WTC11 (cell line): Measurements from ENCODE around the gene RAB11FIP5. TPM values are rescaled to one million over a fixed set of nuclear protein-coding genes. Genes with fewer than 3 reads are reported as not detected.

Source experiments
- ATAC-seq: fragments of 200-7000 bp; cut with Tn5 transposase; 2 replicates; pipeline ENCODE4 v1.10.0; 2021; ENCODE audit warnings: mild to moderate bottlenecking, moderate library complexity
- CTCF ChIA-PET: fragments of 300-600 bp; sonication (Branson Sonifier 250); formaldehyde crosslinking; loops from one replicate; lab custom pipeline; 2021; ENCODE audit warnings: antibody characterized with exemption; lab: Charles Lee
- POLR2A ChIA-PET: fragments of 350-600 bp; sonication (Branson Sonifier 250); formaldehyde crosslinking; loops from one replicate; lab custom pipeline; 2021; ENCODE audit warnings: antibody characterized with exemption; lab: Charles Lee
- DNase-seq: peaks from one replicate; pipeline ENCODE4 v3.0.0; 2021; ENCODE audit warnings: low spot score
- H3K27ac Mint-ChIP-seq: 2 replicates; pipeline ENCODE4 v1.8.0; 2021; ENCODE audit warnings: mixed read lengths
- H3K27me3 Mint-ChIP-seq: 2 replicates; pipeline ENCODE4 v1.8.0; 2021; ENCODE audit warnings: low read depth, mild to moderate bottlenecking, moderate library complexity, mixed read lengths
- H3K36me3 Mint-ChIP-seq: 2 replicates; pipeline ENCODE4 v1.8.0; 2021; ENCODE audit warnings: mixed read lengths
- H3K4me1 Mint-ChIP-seq: 2 replicates; pipeline ENCODE4 v1.8.0; 2022; ENCODE audit warnings: mixed read lengths
- H3K4me3 Mint-ChIP-seq: 2 replicates; pipeline ENCODE4 v1.8.0; 2021; ENCODE audit warnings: mild to moderate bottlenecking, moderate library complexity, mixed read lengths
- H3K9me3 Mint-ChIP-seq: 2 replicates; pipeline ENCODE4 v1.8.0; 2021; ENCODE audit warnings: mixed read lengths
- AFF4 ChIP-seq: sonication (generic); formaldehyde crosslinking; IDR thresholded peaks from 2 replicates; pipeline ENCODE4 v1.8.1; 2023; ENCODE audit warnings: mild to moderate bottlenecking, missing genetic modification reagents, borderline replicate concordance
- ATF1 ChIP-seq: sonication (generic); formaldehyde crosslinking; IDR thresholded peaks from 2 replicates; pipeline ENCODE4 v1.8.1; 2023; ENCODE audit warnings: mild to moderate bottlenecking, moderate library complexity, missing genetic modification reagents
- ATF6 ChIP-seq: sonication (generic); formaldehyde crosslinking; IDR thresholded peaks from 2 replicates; pipeline ENCODE4 v1.8.1; 2023; ENCODE audit warnings: mild to moderate bottlenecking, missing genetic modification reagents
- CBFB ChIP-seq: sonication (generic); formaldehyde crosslinking; IDR thresholded peaks from 2 replicates; pipeline ENCODE4 v1.8.1; 2022; ENCODE audit warnings: mild to moderate bottlenecking, low read depth, missing genetic modification reagents
- CTCF ChIP-seq: fragments of 200-600 bp; IDR thresholded peaks from 2 replicates; pipeline ENCODE4 v1.8.0; 2022; ENCODE audit warnings: antibody characterized with exemption
- E2F5 ChIP-seq: sonication (generic); formaldehyde crosslinking; IDR thresholded peaks from 2 replicates; pipeline ENCODE4 v1.8.1; 2022; ENCODE audit warnings: mild to moderate bottlenecking, moderate library complexity, missing genetic modification reagents
- ESRRA ChIP-seq: sonication (generic); formaldehyde crosslinking; IDR thresholded peaks from 2 replicates; pipeline ENCODE4 v1.8.1; 2022; ENCODE audit warnings: mild to moderate bottlenecking, missing genetic modification reagents, borderline replicate concordance
- FOXK1 ChIP-seq: sonication (generic); formaldehyde crosslinking; IDR thresholded peaks from 2 replicates; pipeline ENCODE4 v1.8.0; 2022; ENCODE audit warnings: mild to moderate bottlenecking, moderate library complexity, missing genetic modification reagents
- GTF2I ChIP-seq: fragments of 250-450 bp; sonication (Bioruptor Pico); conservative IDR thresholded peaks from 2 replicates; pipeline ENCODE4 v1.4.0; 2021; ENCODE audit warnings: mild to moderate bottlenecking
- IRF2 ChIP-seq: sonication (generic); formaldehyde crosslinking; IDR thresholded peaks from 2 replicates; pipeline ENCODE4 v1.8.0; 2022; ENCODE audit warnings: low read depth, missing genetic modification reagents, borderline replicate concordance
- KAT7 ChIP-seq: sonication (generic); formaldehyde crosslinking; IDR thresholded peaks from 2 replicates; pipeline ENCODE4 v1.8.1; 2023; ENCODE audit warnings: missing genetic modification reagents, mild to moderate bottlenecking, borderline replicate concordance
- NR1H2 ChIP-seq: sonication (generic); formaldehyde crosslinking; IDR thresholded peaks from 2 replicates; pipeline ENCODE4 v1.9.0; 2021; ENCODE audit warnings: mild to moderate bottlenecking, moderate library complexity, missing genetic modification reagents
- OVOL2 ChIP-seq: fragments of 250-450 bp; sonication (Bioruptor Pico); IDR thresholded peaks from 2 replicates; pipeline ENCODE4 v1.9.0; 2021; ENCODE audit warnings: mild to moderate bottlenecking, borderline replicate concordance
- PRRX2 ChIP-seq: fragments of 250-450 bp; sonication (Bioruptor Pico); IDR thresholded peaks from 2 replicates; pipeline ENCODE4 v1.8.0; 2021; ENCODE audit warnings: mild to moderate bottlenecking
- SOX15 ChIP-seq: fragments of 250-450 bp; sonication (Bioruptor Pico); IDR thresholded peaks from 2 replicates; pipeline ENCODE4 v1.9.0; 2021; ENCODE audit warnings: mild to moderate bottlenecking
- SP1 ChIP-seq: sonication (generic); formaldehyde crosslinking; conservative IDR thresholded peaks from 2 replicates; pipeline ENCODE4 v1.8.1; 2022; ENCODE audit warnings: missing genetic modification reagents
- TEAD1 ChIP-seq: sonication (generic); formaldehyde crosslinking; IDR thresholded peaks from 2 replicates; pipeline ENCODE4 v1.8.0; 2022; ENCODE audit warnings: mild to moderate bottlenecking, missing genetic modification reagents
- TEAD4 ChIP-seq: sonication (generic); formaldehyde crosslinking; IDR thresholded peaks from 2 replicates; pipeline ENCODE4 v1.8.0; 2022; ENCODE audit warnings: mild to moderate bottlenecking, missing genetic modification reagents
- ZNF317 ChIP-seq: sonication (generic); formaldehyde crosslinking; IDR thresholded peaks from 2 replicates; pipeline ENCODE4 v1.8.1; 2023; ENCODE audit warnings: low read depth, mild to moderate bottlenecking, moderate library complexity, missing genetic modification reagents, borderline replicate concordance
- ZNF425 ChIP-seq: fragments of 250-450 bp; sonication (Bioruptor Pico); conservative IDR thresholded peaks from 2 replicates; pipeline ENCODE4 v1.9.0; 2021; ENCODE audit warnings: mild to moderate bottlenecking
- ZSCAN18 ChIP-seq: fragments of 250-450 bp; sonication (Bioruptor Pico); IDR thresholded peaks from 2 replicates; pipeline ENCODE4 v2.1.2; 2022; ENCODE audit warnings: mild to moderate bottlenecking, moderate library complexity
- total RNA-seq: library from RNA; stranded (reverse); gene quantifications from 3 replicates; pipeline ENCODE4 v1.2.3, GENCODE V29; 2021

RAB11FIP5 gene
- total RNA-seq, 1 experiment from 2014 or later: 16.0 TPM

GRCh38 chr2:73034661-73035375 lies 77.9 kb downstream of the RAB11FIP5 start (continued):
- TF ChIP-seq SP1 (CRISPR knock-in tag): no peak
- TF ChIP-seq SOX15: no peak
- TF ChIP-seq ZSCAN18 (CRISPR knock-in tag): no peak
- no peak for TF ChIP-seq ATF1

GRCh38 chr2:73033766-73034381 lies 78.9 kb downstream of the RAB11FIP5 start:
- H3K4me3 Mint-ChIP-seq: no peak overlapping the region
- H3K9me3 Mint-ChIP-seq: no peaks in the 10 kb centered on the region
- POLR2A ChIA-PET: no interaction called here
- DNase-seq (no peak), ATAC-seq (no peak)
- H3K27me3 Mint-ChIP-seq: no peaks in the 10 kb centered on the region
- no peaks in the 10 kb centered on the region for H3K36me3 Mint-ChIP-seq
- CTCF ChIA-PET: interaction anchor here (1.0 to 1.9 kb wide), 3 partner anchors 51 to 144 kb away, joined by 4 to 6 read pairs (median 6); no protein-coding TSS in a partner anchor
- no peak overlapping the region for H3K27ac Mint-ChIP-seq
- H3K4me1 Mint-ChIP-seq: peaks cover 19% of the 10 kb centered on the region
- no peak for TF ChIP-seq TEAD1 (CRISPR knock-in tag)
- no peak for TF ChIP-seq IRF2 (CRISPR knock-in tag)
- TF ChIP-seq ZNF317 (CRISPR knock-in tag): no peak
- no peak for TF ChIP-seq FOXK1 (CRISPR knock-in tag)
- TF ChIP-seq E2F5 (CRISPR knock-in tag): no peak
- TF ChIP-seq ESRRA: no peak
- TF ChIP-seq NR1H2 (CRISPR knock-in tag): no peak
- no peak for TF ChIP-seq CTCF
- TF ChIP-seq CBFB (CRISPR knock-in tag): no peak
- TF ChIP-seq OVOL2: no peak
- TF ChIP-seq PRRX2: no peak
- TF ChIP-seq TEAD4: no peak
- no peak for TF ChIP-seq AFF4 (CRISPR knock-in tag)
- TF ChIP-seq ATF6 (CRISPR knock-in tag): no peak
- TF ChIP-seq SOX15: no peak
- no peak for TF ChIP-seq KAT7 (CRISPR knock-in tag)
- TF ChIP-seq GTF2I: no peak
- no peak for TF ChIP-seq ZNF425
